HG03521 (cell line): ENCODE results near the gene PLCD4.

Experiments used
- ATAC-seq: cut with Tn5 transposase; IDR thresholded peaks from one replicate; pipeline ENCODE4 v1.9.1; 2021; ENCODE audit warnings: mild to moderate bottlenecking, moderate library complexity; ENCODE audit not compliant: unreplicated experiment

PLCD4 gene

GRCh38 chr2:218662377-218662776, 54.7 kb downstream of the PLCD4 start:
- no peak for ATAC-seq

GRCh38 chr2:218662827-218663226, 55.1 kb downstream of the PLCD4 start:
- no peak for ATAC-seq

GRCh38 chr2:218663901-218664300, 56.2 kb downstream of the PLCD4 start:
- ATAC-seq = no peak

DNA sequence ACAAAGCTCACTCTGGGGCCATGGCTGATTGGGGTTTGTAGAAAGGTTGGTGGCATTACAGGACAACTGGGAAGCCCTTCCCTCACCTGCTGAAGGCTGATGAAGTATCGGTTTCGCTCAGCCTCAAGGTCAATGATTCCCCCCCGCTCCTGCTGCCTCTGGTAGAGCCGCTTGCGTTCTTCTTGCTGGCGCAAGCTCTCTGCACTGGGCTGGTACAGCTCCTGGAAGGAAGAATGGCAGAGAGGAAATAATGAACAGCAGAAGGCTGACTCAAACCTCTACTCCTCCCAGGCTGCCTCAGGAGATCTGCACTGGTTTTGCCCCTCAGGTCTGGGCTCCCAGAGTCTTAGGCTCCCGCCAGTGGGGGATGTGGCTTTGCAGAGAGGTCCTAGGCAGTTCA, 57.0 kb downstream of the PLCD4 start:
- no peak for ATAC-seq

DNA sequence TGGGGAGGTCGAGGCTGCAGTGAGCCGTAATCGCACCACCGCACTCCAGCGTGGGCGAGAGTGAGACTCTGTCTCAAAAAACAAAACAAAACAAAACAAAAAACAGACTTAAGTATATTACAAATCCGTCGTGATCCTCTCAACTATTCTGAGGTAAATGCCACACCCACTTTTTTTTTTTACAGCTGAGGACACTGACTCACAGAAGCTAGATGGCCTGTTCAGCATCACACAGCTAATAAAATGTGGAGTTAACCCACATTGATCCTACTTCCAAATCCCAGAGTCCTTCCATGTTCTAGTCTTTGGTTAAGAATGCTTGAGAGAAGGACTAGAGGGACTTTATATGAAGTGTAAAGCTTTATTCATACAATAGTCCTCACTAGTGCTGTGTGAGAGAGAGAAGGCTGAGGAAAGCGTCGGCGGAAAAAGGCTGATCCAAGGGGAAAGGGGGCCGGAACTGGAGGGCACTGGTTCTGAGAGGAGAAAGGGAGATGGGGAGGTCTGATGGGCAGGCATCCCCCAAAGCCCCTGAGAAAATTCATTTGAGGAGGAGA, 63.5 kb downstream of the PLCD4 start:
- ATAC-seq = no peak

DNA sequence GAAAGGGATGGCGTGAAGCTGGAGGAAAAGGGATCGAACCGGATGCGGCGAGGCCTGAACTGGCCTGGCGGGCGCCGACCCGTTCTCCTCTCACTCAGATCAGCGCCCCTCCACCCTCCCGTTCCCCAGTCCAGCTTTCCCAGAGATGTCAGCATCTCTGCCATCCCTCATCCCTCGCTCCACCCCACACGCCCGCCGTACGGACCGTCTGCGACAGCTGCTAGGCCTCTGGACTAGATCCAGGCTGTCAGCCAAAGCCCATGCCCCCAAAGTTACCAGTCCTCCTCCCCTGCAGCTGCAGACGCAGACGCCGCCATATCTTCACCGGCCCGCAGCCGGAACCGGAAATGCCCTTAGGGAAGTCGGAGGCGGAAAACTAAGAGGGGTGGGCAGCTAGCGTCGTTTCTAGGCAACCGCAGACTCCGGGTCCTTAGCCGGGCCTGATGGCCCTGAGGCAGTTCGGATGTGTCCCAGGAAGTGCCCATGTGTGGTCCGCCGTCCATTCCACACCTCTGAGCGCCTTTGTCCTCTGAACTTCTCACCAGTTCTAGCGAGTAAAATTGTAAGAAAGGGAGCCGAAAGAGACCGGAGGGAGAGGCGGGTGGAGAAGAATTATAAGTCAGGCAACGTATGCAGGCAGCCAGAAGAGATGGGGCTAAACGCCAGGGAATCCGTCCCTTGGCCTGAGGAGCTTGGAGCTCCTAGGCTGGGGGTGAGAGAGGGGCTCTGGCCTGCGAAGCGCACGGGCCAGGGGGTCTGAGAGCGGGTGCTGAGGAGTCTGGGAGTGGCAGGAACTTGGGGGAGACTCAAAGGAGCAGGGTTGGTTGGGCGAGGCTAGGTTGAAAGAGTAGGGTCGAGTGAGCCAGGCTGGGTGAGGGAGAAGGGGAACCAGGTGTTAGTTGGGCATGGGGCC, 64.2 kb downstream of the PLCD4 start, which contains the start of the genes RNF25 and STK36:
RNF25 (minus strand) TSS at position 349 of the 913 bp plus-strand sequence; CDS start at position 317, 32 bp downstream.
STK36 (plus strand) TSS at position 433 of the 913 bp plus-strand sequence. CDS start 744 bp downstream, outside the sequence.
- peak; percentile 96 for ATAC-seq

DNA sequence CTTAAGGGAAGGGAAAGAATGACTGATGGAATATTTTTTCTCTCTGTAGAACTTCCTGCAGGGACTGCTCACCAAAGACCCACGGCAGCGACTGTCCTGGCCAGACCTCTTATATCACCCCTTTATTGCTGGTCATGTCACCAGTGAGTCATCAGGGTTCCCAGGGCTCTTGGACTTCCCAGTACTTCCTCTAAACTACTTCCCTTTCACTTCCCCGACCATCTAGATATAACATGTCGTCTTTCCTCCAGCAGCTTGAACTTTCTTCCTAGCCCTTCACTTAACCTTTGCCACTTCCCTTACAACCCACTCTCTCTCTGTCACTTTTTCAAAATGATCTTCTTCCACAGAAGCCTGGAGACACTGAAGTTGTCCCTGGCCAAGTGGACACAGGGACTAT, 71.4 kb downstream of the PLCD4 start:
- ATAC-seq = no peak

- ATAC-seq = no peak
Measured at GRCh38 chr2:218680061-218680460, 72.4 kb downstream of the PLCD4 start.
